Measurements from ENCODE around the gene CACNA1I. TPM values are rescaled to one million over a fixed set of nuclear protein-coding genes. Genes with fewer than 3 reads are reported as not detected.

CACNA1I gene
- total and polyA plus RNA-seq, 2 donors (not counting 3 experiments of a cell fraction or from before 2014, with no cell fraction given): not detected

GRCh38 chr22:39647836-39648629 is 77.5 kb downstream of the CACNA1I start:
- Histone ChIP-seq H3K4me2 (ENCODE audit: insufficient read depth, low read length) (no peak overlapping the region), H3K36me3 (ENCODE audit: control insufficient read depth in 2 of 2, extremely low read depth in 1 of 2, insufficient read depth in 2 of 2, low read length in 2 of 2) (no peaks in the 10 kb centered on the region), H3K9me1 (replicated peaks; ENCODE audit: control insufficient read depth, extremely low read depth, insufficient read depth, low read length) (no peaks in the 10 kb centered on the region), H3K27me3 (ENCODE audit: control insufficient read depth in 2 of 2, insufficient read depth in 2 of 2, low read length in 2 of 2) (no peaks in the 10 kb centered on the region), H3K9ac (replicated peaks; ENCODE audit: extremely low read depth, insufficient read depth, low read length) (no peak overlapping the region), H3K4me1 (ENCODE audit: control insufficient read depth, extremely low read depth, insufficient read depth, low read length) (no peaks in the 10 kb centered on the region), H3K4me3 (replicated peaks in 1 of 3; ENCODE audit: insufficient read depth in 1 of 3, low read depth in 1 of 3, low read length in 3 of 3) (no peak overlapping the region), H3K79me2 (ENCODE audit: control insufficient read depth, insufficient read depth, low read length) (no peaks in the 10 kb centered on the region), H2AFZ (ENCODE audit: low read depth, low read length) (no peak overlapping the region), H3K27ac (ENCODE audit: insufficient read depth, low read depth, low read length) (no peak overlapping the region), H4K20me1 (replicated peaks; ENCODE audit: control insufficient read depth, extremely low read depth, insufficient read depth, low read length) (no peaks in the 10 kb centered on the region), H3K9me3 (replicated peaks; ENCODE audit: control insufficient read depth, insufficient read depth, low read length) (no peaks in the 10 kb centered on the region)
- ChIA-PET POLR2A (no interaction called here), CTCF (no interaction called here)
- BruUV-seq (replicated peaks): no TSS peak
- no peak for TF ChIP-seq MAX (IDR thresholded peaks at IDR 0.05; ENCODE audit: insufficient read depth, insufficient read length)
- TF ChIP-seq CTCF (IDR thresholded peaks at IDR 0.05; ENCODE audit: extremely low read depth in 1 of 2, insufficient read depth in 1 of 2, low read depth in 1 of 2, low read length in 2 of 2): no peak
- no peak for TF ChIP-seq MYC (IDR thresholded peaks at IDR 0.05; ENCODE audit: low read depth, low read length)
- no peak for TF ChIP-seq GATA2 (IDR thresholded peaks at IDR 0.05; ENCODE audit: insufficient read depth, insufficient read length, low read depth, low read length)
- no peak for TF ChIP-seq JUN (IDR thresholded peaks at IDR 0.05; ENCODE audit: borderline replicate concordance, insufficient read depth, insufficient read length, low read depth)
- TF ChIP-seq POLR2AphosphoS5 (IDR thresholded peaks at IDR 0.05; ENCODE audit: insufficient read depth, low read depth, low read length): no peak
- TF ChIP-seq EZH2 (IDR thresholded peaks at IDR 0.05; ENCODE audit: borderline replicate concordance, low read depth, low read length, severe bottlenecking): no peak
- TF ChIP-seq POLR2A (IDR thresholded peaks at IDR 0.05; ENCODE audit: low read depth, low read length): no peak
- TF ChIP-seq FOS (IDR thresholded peaks at IDR 0.05; ENCODE audit: borderline replicate concordance, insufficient read depth, low read length): no peak
- intact Hi-C loops (cut with micrococcal nuclease): no loop called here
- dilution Hi-C loops (cut with MboI; ENCODE audit: extremely low pct_ligation_motif_present, low sequenced_read_pairs): no loop called here
- no peak for DNase-seq (ENCODE audit: low read depth, low spot score)
- FAIRE-seq: no peak
